HG03460 (cell line): ENCODE results near the gene PHLDA3.
A peak's percentile ranks its signal among the peaks of the same experiment; 100 is the strongest.

Experiments
- ATAC-seq: cut with Tn5 transposase; IDR thresholded peaks from one replicate; pipeline ENCODE4 v1.9.1; 2021; ENCODE audit not compliant: unreplicated experiment

Gene PHLDA3

GRCh38 chr1:201468844-201469644 lies at the start of gene PHLDA3:
Gene PHLDA3, minus strand, starts transcription at chr1:201469188. Its CDS starts 402 bp downstream, at chr1:201468786.
- peak; percentile 70 for ATAC-seq

- no peak for ATAC-seq
These were observed 49.1 kb upstream of the PHLDA3 start for GRCh38 chr1:201518071-201518470.

GRCh38 chr1:201517631-201518030 lies 48.6 kb upstream of the PHLDA3 start:
- no peak for ATAC-seq

- ATAC-seq: no peak
These were observed 47.6 kb upstream of the PHLDA3 start for GRCh38 chr1:201516511-201517127.

GRCh38 chr1:201515895-201516294 lies 46.9 kb upstream of the PHLDA3 start:
- no peak for ATAC-seq

GRCh38 chr1:201515062-201515750 lies 46.2 kb upstream of the PHLDA3 start:
- ATAC-seq: no peak

- ATAC-seq: no peak
These were observed 45.5 kb upstream of the PHLDA3 start for GRCh38 chr1:201514466-201514865.

GRCh38 chr1:201513498-201514243 lies 44.7 kb upstream of the PHLDA3 start:
- ATAC-seq: no peak

- no peak for ATAC-seq
These were observed 43.1 kb upstream of the PHLDA3 start for GRCh38 chr1:201511941-201512539.

GRCh38 chr1:201511396-201511940 lies 42.5 kb upstream of the PHLDA3 start:
- no peak for ATAC-seq

GRCh38 chr1:201510734-201511133 lies 41.7 kb upstream of the PHLDA3 start:
- no peak for ATAC-seq

GRCh38 chr1:201509601-201510374 lies 40.8 kb upstream of the PHLDA3 start:
- no peak for ATAC-seq

GRCh38 chr1:201508809-201509208 lies 39.8 kb upstream of the PHLDA3 start:
- ATAC-seq: no peak

GRCh38 chr1:201507360-201507675 lies 38.3 kb upstream of the PHLDA3 start:
- ATAC-seq: peak; percentile 5

- ATAC-seq: peak; percentile 88
These were observed 37.8 kb upstream of the PHLDA3 start, which contains the start of gene CSRP1 for GRCh38 chr1:201506557-201507359. Gene CSRP1, minus strand, starts transcription at chr1:201507123. Its CDS starts 10,820 bp downstream, at chr1:201496303.

GRCh38 chr1:201506092-201506491 lies 37.1 kb upstream of the PHLDA3 start:
- no peak for ATAC-seq

GRCh38 chr1:201505503-201505890 lies 36.5 kb upstream of the PHLDA3 start:
- no peak for ATAC-seq

GRCh38 chr1:201504799-201505502 lies 36.0 kb upstream of the PHLDA3 start:
- ATAC-seq: no peak
